Fibroblast of lung (primary cell): ENCODE results near the gene MARK3.

Experiments used
- EZH2 ChIP-seq: IDR thresholded peaks from 2 replicates; pipeline ENCODE4 v1.5.1; 2012; ENCODE audit warnings: low read length, control low read depth, mild to moderate bottlenecking; ENCODE audit errors: missing control alignments
- TF ChIP-seq, protein P1 (sequence below), 2 donors: IDR thresholded peaks in 1 of 2; conservative IDR thresholded peaks in 1 of 2; 1 replicate in 1 of 2; 2 replicates in 1 of 2; pipeline ENCODE4 v1.5.1; 2011 to 2012; ENCODE audit warnings: low read length in 2 of 2, control low read depth in 1 of 2, inconsistent platforms in 1 of 2, low read depth in 1 of 2, mild to moderate bottlenecking in 1 of 2

DNA sequence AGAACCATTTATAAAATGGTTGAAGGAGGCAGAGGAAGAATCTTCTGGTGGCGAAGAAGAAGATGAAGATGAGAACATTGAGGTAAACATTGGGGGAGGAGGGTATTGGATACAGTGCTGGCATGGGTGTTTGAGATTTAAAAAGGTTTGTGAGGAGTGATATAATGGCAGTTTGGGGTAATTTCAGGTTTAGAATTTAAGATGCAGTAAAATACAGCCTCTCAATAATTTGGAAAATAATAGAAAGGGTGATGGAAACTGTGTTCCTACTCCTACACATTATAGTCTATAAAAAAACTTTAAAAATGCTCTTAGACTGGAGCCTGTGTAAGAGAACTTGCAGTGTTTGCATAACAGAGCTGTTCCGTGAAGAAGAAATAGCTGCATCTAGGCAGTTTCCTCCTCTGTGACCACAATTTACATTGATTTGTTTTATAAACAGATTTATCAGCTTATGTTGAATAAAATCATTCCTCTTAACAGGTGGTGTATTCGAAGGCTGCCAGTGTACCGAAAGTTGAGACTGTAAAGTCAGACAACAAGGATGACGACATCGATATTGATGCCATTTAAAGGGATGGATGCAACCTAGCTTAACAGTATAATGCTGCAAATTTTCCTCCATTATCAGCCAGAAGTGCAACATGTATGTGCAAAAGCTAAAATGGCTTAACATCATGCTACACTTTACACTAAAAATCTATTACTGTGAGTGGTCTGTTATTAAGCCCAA is 44.6 kb upstream of the MARK3 start:
- TF ChIP-seq, protein P1, sequence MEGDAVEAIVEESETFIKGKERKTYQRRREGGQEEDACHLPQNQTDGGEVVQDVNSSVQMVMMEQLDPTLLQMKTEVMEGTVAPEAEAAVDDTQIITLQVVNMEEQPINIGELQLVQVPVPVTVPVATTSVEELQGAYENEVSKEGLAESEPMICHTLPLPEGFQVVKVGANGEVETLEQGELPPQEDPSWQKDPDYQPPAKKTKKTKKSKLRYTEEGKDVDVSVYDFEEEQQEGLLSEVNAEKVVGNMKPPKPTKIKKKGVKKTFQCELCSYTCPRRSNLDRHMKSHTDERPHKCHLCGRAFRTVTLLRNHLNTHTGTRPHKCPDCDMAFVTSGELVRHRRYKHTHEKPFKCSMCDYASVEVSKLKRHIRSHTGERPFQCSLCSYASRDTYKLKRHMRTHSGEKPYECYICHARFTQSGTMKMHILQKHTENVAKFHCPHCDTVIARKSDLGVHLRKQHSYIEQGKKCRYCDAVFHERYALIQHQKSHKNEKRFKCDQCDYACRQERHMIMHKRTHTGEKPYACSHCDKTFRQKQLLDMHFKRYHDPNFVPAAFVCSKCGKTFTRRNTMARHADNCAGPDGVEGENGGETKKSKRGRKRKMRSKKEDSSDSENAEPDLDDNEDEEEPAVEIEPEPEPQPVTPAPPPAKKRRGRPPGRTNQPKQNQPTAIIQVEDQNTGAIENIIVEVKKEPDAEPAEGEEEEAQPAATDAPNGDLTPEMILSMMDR (conservative IDR thresholded peaks at IDR 0.05 in 1 of 2, IDR thresholded peaks at IDR 0.05 in 1 of 2; ENCODE audit: low read depth in 1 of 2, low read length in 2 of 2), result no peak
- TF ChIP-seq EZH2, result no peak
